Natural killer cell (primary cell): Measurements from ENCODE around the gene AFM. TPM values are rescaled to one million over a fixed set of nuclear protein-coding genes. Genes with fewer than 3 reads are reported as not detected.

Source experiments
- ATAC-seq, 3 donors: fragments of 150-1000 bp in 2 of 3; fragments of 200-7000 bp in 1 of 3; cut with Tn5 transposase; 1 replicate in 1 of 3; 2 replicates in 2 of 3; pipeline ENCODE4 v1.10.0; 2021; ENCODE audit warnings: mild to moderate bottlenecking in 2 of 3, moderate library complexity in 2 of 3
- DNase-seq, 2 donors: peaks; one replicate each; pipeline versions ENCODE4 v3.0.0 to v3.0.0-alpha.2; 2013 to 2021; ENCODE audit warnings: mixed read lengths in 1 of 2
- H3K27ac ChIP-seq: one replicate; pipeline ENCODE4 v1.5.1; 2013; ENCODE audit warnings: mild to moderate bottlenecking, low read length
- H3K27me3 ChIP-seq: one replicate; pipeline ENCODE4 v1.6.1; 2013; ENCODE audit warnings: low read length; ENCODE audit not compliant: control insufficient read depth, insufficient read depth
- H3K36me3 ChIP-seq: one replicate; pipeline ENCODE4 v1.6.1; 2013; ENCODE audit warnings: low read length; ENCODE audit not compliant: control insufficient read depth, insufficient read depth
- H3K4me1 ChIP-seq: one replicate; pipeline ENCODE4 v1.6.1; 2013; ENCODE audit warnings: low read length; ENCODE audit not compliant: control insufficient read depth, insufficient read depth
- H3K4me3 ChIP-seq: one replicate; pipeline ENCODE4 v1.5.1; 2013; ENCODE audit warnings: low read length
- H3K9me3 ChIP-seq: one replicate; pipeline ENCODE4 v1.6.1; 2013; ENCODE audit warnings: low read length; ENCODE audit not compliant: control insufficient read depth, insufficient read depth
- H3K27ac Mint-ChIP-seq, 2 donors: one replicate each; pipeline ENCODE4 v1.8.0; 2022; ENCODE audit warnings: mild to moderate bottlenecking in 2 of 2, mixed read lengths in 2 of 2, moderate library complexity in 1 of 2
- H3K27me3 Mint-ChIP-seq, 2 donors: one replicate each; pipeline ENCODE4 v1.8.0; 2022; ENCODE audit warnings: low read depth in 2 of 2, mixed read lengths in 2 of 2
- H3K36me3 Mint-ChIP-seq: one replicate; pipeline ENCODE4 v1.8.0; 2022; ENCODE audit warnings: mixed read lengths
- H3K4me1 Mint-ChIP-seq, 2 donors: one replicate each; pipeline ENCODE4 v1.8.0; 2022; ENCODE audit warnings: mixed read lengths in 2 of 2
- H3K4me3 Mint-ChIP-seq: one replicate; pipeline ENCODE4 v1.8.0; 2022; ENCODE audit warnings: mild to moderate bottlenecking, moderate library complexity, mixed read lengths
- H3K9me3 Mint-ChIP-seq, 2 donors: one replicate each; pipeline ENCODE4 v1.8.0; 2022; ENCODE audit warnings: mixed read lengths in 2 of 2
- WGBS: methylation state at CpG from one replicate; pipeline ENCODE4 v1.1.7; 2013; ENCODE audit warnings: missing lambda C conversion rate; ENCODE audit not compliant: insufficient coverage; 5-methylcytosine and 5-hydroxymethylcytosine counted together
- intact Hi-C: fragments of 100-400 bp; cut with micrococcal nuclease; formaldehyde crosslinking; loops from one replicate; pipeline ENCODE4 v1.14.2; 2022
- total RNA-seq, 4 donors: library from RNA; stranded (reverse); fragments of 120-200 nt in 1 of 4; gene quantifications; one replicate each; pipeline versions ENCODE4 v1.2.3 to v1.2.4, GENCODE V29; 2013 to 2022
- TF ChIP-seq, protein P1 (sequence below): fragments of 200-600 bp; IDR thresholded peaks from one replicate; pipeline ENCODE4 v1.8.0; 2022; ENCODE audit warnings: antibody characterized with exemption

Gene AFM
- total RNA-seq, 3 donors from 2014 or later (not counting 1 experiment from before 2014, with no cell fraction given) = not detected

DNA sequence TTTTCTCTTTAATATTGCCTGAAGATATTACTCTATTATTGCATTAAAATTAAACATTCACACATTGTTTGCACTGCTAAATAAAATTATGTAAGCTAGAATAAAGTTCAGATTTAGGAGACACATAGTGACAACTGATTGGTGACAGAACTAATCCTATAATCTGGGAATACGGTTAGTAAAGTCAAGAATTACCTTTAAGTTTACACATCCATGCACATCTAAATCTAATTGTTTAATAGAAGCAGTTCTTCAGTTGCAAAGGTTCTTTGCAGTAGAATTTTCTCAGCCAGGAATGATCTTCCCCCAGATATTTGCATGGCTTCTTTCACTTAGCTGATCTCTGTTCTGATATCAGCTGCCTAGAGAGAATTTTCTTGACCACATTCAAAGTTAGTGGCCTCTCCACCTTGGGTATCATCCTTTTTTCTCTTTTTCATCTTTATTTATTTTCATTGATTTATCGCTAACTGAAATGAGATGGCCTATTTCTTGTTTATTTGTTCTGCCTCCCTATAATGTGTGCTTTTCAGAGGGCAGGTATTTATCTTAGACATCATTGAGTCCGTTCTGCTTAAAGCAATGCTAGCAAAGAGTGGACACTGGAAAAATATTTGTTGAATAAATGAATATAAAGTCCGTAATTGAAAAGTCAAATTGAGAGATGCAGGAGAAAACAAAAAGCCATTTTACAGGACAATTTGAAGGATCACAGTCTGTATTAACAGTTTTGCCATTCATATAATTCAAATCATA lies 32.9 kb upstream of the AFM start:
- Histone ChIP-seq H3K36me3 (no peaks in the 10 kb centered on the region), H3K27ac (no peak overlapping the region), H3K27me3 (no peaks in the 10 kb centered on the region), H3K4me1 (no peaks in the 10 kb centered on the region), H3K4me3 (no peak overlapping the region), H3K9me3 (no peaks in the 10 kb centered on the region)
- no peaks in the 10 kb centered on the region for H3K4me1 Mint-ChIP-seq
- TF ChIP-seq, protein P1, sequence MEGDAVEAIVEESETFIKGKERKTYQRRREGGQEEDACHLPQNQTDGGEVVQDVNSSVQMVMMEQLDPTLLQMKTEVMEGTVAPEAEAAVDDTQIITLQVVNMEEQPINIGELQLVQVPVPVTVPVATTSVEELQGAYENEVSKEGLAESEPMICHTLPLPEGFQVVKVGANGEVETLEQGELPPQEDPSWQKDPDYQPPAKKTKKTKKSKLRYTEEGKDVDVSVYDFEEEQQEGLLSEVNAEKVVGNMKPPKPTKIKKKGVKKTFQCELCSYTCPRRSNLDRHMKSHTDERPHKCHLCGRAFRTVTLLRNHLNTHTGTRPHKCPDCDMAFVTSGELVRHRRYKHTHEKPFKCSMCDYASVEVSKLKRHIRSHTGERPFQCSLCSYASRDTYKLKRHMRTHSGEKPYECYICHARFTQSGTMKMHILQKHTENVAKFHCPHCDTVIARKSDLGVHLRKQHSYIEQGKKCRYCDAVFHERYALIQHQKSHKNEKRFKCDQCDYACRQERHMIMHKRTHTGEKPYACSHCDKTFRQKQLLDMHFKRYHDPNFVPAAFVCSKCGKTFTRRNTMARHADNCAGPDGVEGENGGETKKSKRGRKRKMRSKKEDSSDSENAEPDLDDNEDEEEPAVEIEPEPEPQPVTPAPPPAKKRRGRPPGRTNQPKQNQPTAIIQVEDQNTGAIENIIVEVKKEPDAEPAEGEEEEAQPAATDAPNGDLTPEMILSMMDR = no peak
- H3K27me3 Mint-ChIP-seq = no peaks in the 10 kb centered on the region
- H3K4me3 Mint-ChIP-seq = no peak overlapping the region
- H3K27ac Mint-ChIP-seq = no peak overlapping the region
- no peak for DNase-seq
- no peaks in the 10 kb centered on the region for H3K36me3 Mint-ChIP-seq
- intact Hi-C loops = no loop called here
- H3K9me3 Mint-ChIP-seq = peaks cover 0 to 2% of the 10 kb centered on the region in 2 donors
- no peak for ATAC-seq
- WGBS = 87% methylated on average over 3 of the region's 4 CpGs

DNA sequence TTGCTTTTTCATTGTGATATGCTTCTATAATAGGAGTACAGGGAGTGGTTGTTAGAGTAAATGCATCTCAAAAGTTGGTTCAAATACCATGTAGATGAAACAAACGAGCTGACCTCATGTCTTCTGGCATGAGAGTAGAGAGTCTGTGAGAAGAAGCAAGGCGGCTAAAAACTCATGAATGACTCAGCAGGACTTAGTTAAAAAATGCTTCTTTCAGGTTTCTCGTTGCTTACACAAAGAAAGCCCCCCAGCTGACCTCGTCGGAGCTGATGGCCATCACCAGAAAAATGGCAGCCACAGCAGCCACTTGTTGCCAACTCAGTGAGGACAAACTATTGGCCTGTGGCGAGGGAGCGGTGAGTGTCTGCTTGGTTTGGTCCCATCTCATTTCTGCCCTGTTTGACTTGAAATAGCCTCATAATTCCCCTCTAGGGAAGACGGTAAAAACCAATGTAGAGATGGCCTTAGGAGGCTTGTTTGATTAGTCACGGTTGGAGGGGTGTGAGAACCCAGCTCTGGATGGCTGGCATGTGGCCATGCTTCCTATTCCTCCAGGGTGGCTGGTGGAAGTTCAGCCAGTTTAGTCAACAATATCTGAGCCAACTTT lies 31.0 kb upstream of the AFM start:
- no peaks in the 10 kb centered on the region for H3K27me3 ChIP-seq
- H3K4me1 ChIP-seq = no peaks in the 10 kb centered on the region
- Mint-ChIP-seq H3K9me3 (peaks cover 0 to 2% of the 10 kb centered on the region in 2 donors), H3K27me3 (no peaks in the 10 kb centered on the region), H3K4me1 (no peaks in the 10 kb centered on the region), H3K4me3 (no peak overlapping the region), H3K27ac (no peak overlapping the region), H3K36me3 (no peaks in the 10 kb centered on the region)
- H3K36me3 ChIP-seq = no peaks in the 10 kb centered on the region
- intact Hi-C loops = no loop called here
- DNase-seq (no peak), ATAC-seq (no peak)
- H3K27ac ChIP-seq = no peak overlapping the region
- H3K4me3 ChIP-seq = no peak overlapping the region
- WGBS = 78% methylated on average over 9 of the region's 9 CpGs
- TF ChIP-seq, protein P1 = no peak
- no peaks in the 10 kb centered on the region for H3K9me3 ChIP-seq

DNA sequence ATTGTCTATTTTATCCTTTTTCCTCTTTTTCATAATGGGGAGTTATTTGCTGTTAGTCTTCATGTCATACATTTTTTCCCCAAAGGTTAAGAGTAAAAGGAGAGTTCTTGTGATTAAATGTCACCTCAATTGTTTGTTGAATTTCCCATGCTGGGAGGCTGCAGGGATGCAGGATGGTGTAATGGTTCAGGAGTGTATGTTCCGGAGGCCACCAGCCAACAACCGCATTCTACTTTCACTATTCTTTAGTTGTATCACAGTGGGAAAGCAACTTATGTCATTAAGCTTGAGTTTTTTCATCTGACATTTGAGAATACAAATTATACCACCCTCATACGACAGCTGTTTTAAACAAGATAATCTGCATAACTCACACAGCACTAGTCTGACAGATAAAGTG lies 30.1 kb upstream of the AFM start:
- no peaks in the 10 kb centered on the region for H3K9me3 ChIP-seq
- no peak overlapping the region for H3K27ac ChIP-seq
- Mint-ChIP-seq H3K4me1 (no peaks in the 10 kb centered on the region), H3K27me3 (no peaks in the 10 kb centered on the region), H3K27ac (no peak overlapping the region), H3K4me3 (no peak overlapping the region), H3K36me3 (no peaks in the 10 kb centered on the region), H3K9me3 (peaks cover 3 to 4% of the 10 kb centered on the region in 2 donors)
- DNase-seq (no peak), ATAC-seq (no peak)
- H3K4me1 ChIP-seq = no peaks in the 10 kb centered on the region
- no peak overlapping the region for H3K4me3 ChIP-seq
- intact Hi-C loops = no loop called here
- whole genome bisulfite sequencing = 97% methylated on average over 2 of the region's 3 CpGs
- TF ChIP-seq, protein P1 = no peak
- no peaks in the 10 kb centered on the region for H3K36me3 ChIP-seq
- no peaks in the 10 kb centered on the region for H3K27me3 ChIP-seq
